Pancreas (tissue), 10 donors: Measurements from ENCODE around the gene BACH2. TPM values are rescaled to one million over a fixed set of nuclear protein-coding genes. Genes with fewer than 3 reads are reported as not detected.

ENCODE experiments used
- ATAC-seq, 4 donors: fragments of 200-7000 bp; cut with Tn5 transposase; one replicate each; pipeline versions ENCODE4 v1.8.0 to v1.9.1; 2020; ENCODE audit warnings: mild to moderate bottlenecking in 4 of 4, moderate library complexity in 4 of 4
- DNase-seq, 6 donors: peaks; one replicate each; pipeline ENCODE4 v3.0.0-alpha.2; 2020
- FAIRE-seq: peaks from 2 replicates; lab custom pipeline; 2012; peaks lifted over from hg19 to GRCh38; lab: Jason Lieb, UNC
- H3K27ac ChIP-seq, 4 donors: fragments of 200-600 bp; sonication (generic); 1 replicate in 3 of 4; 2 replicates in 1 of 4; pipeline versions ENCODE4 v1.5.0 to v1.8.0; 2020
- H3K27me3 ChIP-seq, 4 donors: fragments of 200-600 bp; one replicate each; pipeline ENCODE4 v1.8.0; 2021
- H3K36me3 ChIP-seq, 3 donors: fragments of 200-600 bp; sonication (generic) in 1 of 3; one replicate each; pipeline versions ENCODE4 v1.5.0 to v1.8.0; 2020 to 2021
- H3K4me1 ChIP-seq, 3 donors: fragments of 200-600 bp; one replicate each; pipeline ENCODE4 v1.8.0; 2021
- H3K4me3 ChIP-seq, 4 donors: fragments of 200-600 bp; sonication (generic) in 2 of 4; one replicate each; pipeline versions ENCODE4 v1.5.0 to v1.8.0; 2020 to 2021
- H3K9me3 ChIP-seq, 4 donors: fragments of 200-600 bp; one replicate each; pipeline ENCODE4 v1.8.0; 2021
- CTCF ChIP-seq, 4 donors: fragments of 200-600 bp; sonication (generic) in 3 of 4; IDR thresholded peaks; one replicate each; pipeline versions ENCODE4 v1.5.0 to v1.8.0; 2021; ENCODE audit warnings: antibody characterized with exemption in 4 of 4
- WGBS, 2 donors: extraction: QIAGEN DNeasy Blood & Tissue Kit; methylation state at CpG; one replicate each; pipeline ENCODE4 v1.1.7; 2013; 5-methylcytosine and 5-hydroxymethylcytosine counted together
- intact Hi-C, 3 donors: fragments of 100-400 bp; cut with DNase I; formaldehyde crosslinking; loops; one replicate each; pipeline versions ENCODE4 v1.11.1 to v1.14.2; 2022
- polyA plus RNA-seq, 2 donors: library from polyadenylated mRNA; stranded (reverse); fragments of 200-250 nt; gene quantifications; one replicate each; pipeline ENCODE4 v1.2.3, GENCODE V29; 2013
- total RNA-seq, 6 donors: library from RNA; stranded (reverse); fragmentation: NEBNext Ultra II Directional in 4 of 6; extraction: Animal tissue kit (Norgen Biotek cat#: 25700) in 4 of 6; gene quantifications; one replicate each; pipeline versions ENCODE4 v1.2.1 to v1.2.4, GENCODE V29; 2021 to 2023
- donor health status: healthy with polysubstance abuse.
- donor health status: DM: no; HTN: no; CAD: no; lungs with moderate emphysema.
- donor health status: DM: no; HTN: no; CAD: no.
- donor health status: control.
- donor health status: control.
- donor health status: Bipolar disorder and iron deficiency.
- donor health status: DM: yes; HTN: yes; CAD: no.
- donor health status: DM: no; HTN: no; CAD: no.
- donor health status: DM: no; HTN: no; CAD: no.
- donor health status: DM: yes; HTN: yes; CAD: no.

The BACH2 gene
- total and polyA plus RNA-seq, 8 donors, result 0.61 to 8.0 (median 4.9) TPM

- Histone ChIP-seq H3K9me3 (no peaks in the 10 kb centered on the region), H3K4me3 (no peak overlapping the region), H3K36me3 (peaks cover 0 to 6% (median 3%) of the 10 kb centered on the region in 3 donors), H3K27me3 (no peaks in the 10 kb centered on the region), H3K27ac (no peak overlapping the region), H3K4me1 (no peaks in the 10 kb centered on the region)
- intact Hi-C loops, result loop anchor here in 1 of 3 donors (10.0 kb wide), 1 partner anchor 519 kb away; no protein-coding TSS in a partner anchor
- DNase-seq (no peak), FAIRE-seq (no peak), ATAC-seq (no peak)
- no peak for TF ChIP-seq CTCF (IDR thresholded peaks at IDR 0.05)
- 79 to 82% methylated on average over 5 of the region's 5 CpGs for WGBS, 2 donors
These were observed 341.3 kb downstream of the BACH2 start for GRCh38 chr6:89955364-89955763.

GRCh38 chr6:89954721-89955148 lies 341.9 kb downstream of the BACH2 start:
- no peak for FAIRE-seq
- WGBS, 2 donors, result 64 to 77% methylated on average over 1 of the region's 1 CpG
- Histone ChIP-seq H3K27ac (no peak overlapping the region), H3K4me1 (no peaks in the 10 kb centered on the region), H3K4me3 (no peak overlapping the region), H3K27me3 (no peaks in the 10 kb centered on the region), H3K36me3 (peaks cover 0 to 6% (median 3%) of the 10 kb centered on the region in 3 donors), H3K9me3 (no peaks in the 10 kb centered on the region)
- ATAC-seq, result no peak
- TF ChIP-seq CTCF (IDR thresholded peaks at IDR 0.05), result no peak
- no peak for DNase-seq
- intact Hi-C loops, result loop anchor here in 1 of 3 donors (10.0 kb wide), 1 partner anchor 520 kb away; no protein-coding TSS in a partner anchor

GRCh38 chr6:89952686-89953085 lies 344.0 kb downstream of the BACH2 start:
- ATAC-seq (no peak), FAIRE-seq (no peak), DNase-seq (no peak)
- no peak overlapping the region for H3K4me3 ChIP-seq
- intact Hi-C loops, result loop anchor here in 1 of 3 donors (10.0 kb wide), 1 partner anchor 522 kb away; no protein-coding TSS in a partner anchor
- H3K4me1 ChIP-seq, result no peaks in the 10 kb centered on the region
- TF ChIP-seq CTCF (IDR thresholded peaks at IDR 0.05), result no peak
- no peak overlapping the region for H3K27ac ChIP-seq
- WGBS, 2 donors, result 76 to 77% methylated on average over 4 of the region's 4 CpGs
- no peaks in the 10 kb centered on the region for H3K27me3 ChIP-seq
- H3K36me3 ChIP-seq, result peaks cover 0 to 6% (median 3%) of the 10 kb centered on the region in 3 donors
- H3K9me3 ChIP-seq, result no peaks in the 10 kb centered on the region

GRCh38 chr6:89952105-89952671 lies 344.5 kb downstream of the BACH2 start:
- no peak for TF ChIP-seq CTCF (IDR thresholded peaks at IDR 0.05)
- no peak for ATAC-seq
- no peak for DNase-seq
- Histone ChIP-seq H3K4me3 (no peak overlapping the region), H3K36me3 (peaks cover 0 to 6% (median 3%) of the 10 kb centered on the region in 3 donors), H3K9me3 (no peaks in the 10 kb centered on the region), H3K27ac (no peak overlapping the region), H3K27me3 (no peaks in the 10 kb centered on the region), H3K4me1 (no peaks in the 10 kb centered on the region)
- intact Hi-C loops, result loop anchor here in 1 of 3 donors (10.0 kb wide), 1 partner anchor 523 kb away; no protein-coding TSS in a partner anchor
- WGBS, 2 donors, result 36 to 39% methylated on average over 6 of the region's 6 CpGs
- FAIRE-seq, result no peak

DNA sequence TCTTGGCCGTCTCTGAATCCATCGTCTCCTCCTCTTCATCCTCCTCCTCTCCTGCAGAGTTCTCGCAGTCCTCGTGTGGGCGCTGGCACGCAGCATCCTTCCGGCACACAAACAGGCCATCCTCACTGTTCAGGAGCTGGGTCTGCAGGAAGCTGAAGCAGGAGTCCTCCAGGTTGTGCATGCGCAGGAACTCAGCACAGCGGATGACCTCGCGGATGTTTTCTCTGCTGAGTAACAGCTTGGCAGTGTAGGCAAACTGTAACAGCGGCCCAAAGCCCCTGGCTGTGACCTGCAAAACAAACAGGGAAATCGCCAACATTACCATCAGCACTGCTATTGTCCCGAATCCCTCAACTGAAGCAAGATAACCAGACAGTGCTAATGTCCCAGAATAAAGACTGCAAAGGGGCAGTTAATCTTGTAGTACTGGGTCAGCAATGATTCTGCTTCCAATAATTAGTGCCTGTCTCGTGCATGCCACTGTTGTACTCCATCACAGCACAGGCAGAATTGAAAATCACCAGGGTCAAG lies 345.0 kb downstream of the BACH2 start:
- intact Hi-C loops, result loop anchor here in 1 of 3 donors (10.0 kb wide), 1 partner anchor 523 kb away; no protein-coding TSS in a partner anchor
- no peak for DNase-seq
- Histone ChIP-seq H3K4me1 (no peaks in the 10 kb centered on the region), H3K36me3 (peaks cover 0 to 6% (median 3%) of the 10 kb centered on the region in 3 donors), H3K27me3 (no peaks in the 10 kb centered on the region), H3K9me3 (no peaks in the 10 kb centered on the region), H3K27ac (no peak overlapping the region), H3K4me3 (no peak overlapping the region)
- no peak for TF ChIP-seq CTCF (IDR thresholded peaks at IDR 0.05)
- ATAC-seq, result no peak
- no peak for FAIRE-seq
- 69 to 70% methylated on average over 15 of the region's 15 CpGs for WGBS, 2 donors
